ENCODE measurements around the gene UPF1. TPM values are rescaled to one million over a fixed set of nuclear protein-coding genes. Genes with fewer than 3 reads are reported as not detected.
A peak's percentile ranks its signal among the peaks of the same experiment; 100 is the strongest.

The UPF1 gene
- total RNA-seq, 2 experiments from 2014 or later, result 98.4 to 98.7 TPM

- Mint-ChIP-seq H3K27me3 (no peaks in the 10 kb centered on the region), H3K4me1 (peaks cover 59% of the 10 kb centered on the region), H3K9me3 (ENCODE audit: low read depth) (no peaks in the 10 kb centered on the region), H3K4me3 (peak overlapping the region; percentile 95), H3K36me3 (peaks cover 52% of the 10 kb centered on the region), H3K27ac (no peak overlapping the region)
- ATAC-seq (no peak), DNase-seq (no peak)
- CTCF ChIA-PET, result interaction anchor here (7.3 kb wide), 1 partner anchor 13 kb away, joined by 58 read pairs; no protein-coding TSS in a partner anchor
These were observed 2.9 kb downstream of the UPF1 start for GRCh38 chr19:18834644-18834984.

GRCh38 chr19:18839465-18840287 lies 7.9 kb downstream of the UPF1 start:
- H3K27ac Mint-ChIP-seq, result no peak overlapping the region
- no peak for ATAC-seq
- H3K36me3 Mint-ChIP-seq, result peaks cover 40% of the 10 kb centered on the region
- CTCF ChIA-PET, result interaction anchor here (1.0 to 2.2 kb wide), 3 partner anchors 7 to 320 kb away, joined by 3 to 11 read pairs (median 4); partner anchors contain the start of gene UPF1
- peaks cover 71% of the 10 kb centered on the region for H3K4me1 Mint-ChIP-seq
- no peak overlapping the region for H3K4me3 Mint-ChIP-seq
- H3K27me3 Mint-ChIP-seq, result no peaks in the 10 kb centered on the region
- no peaks in the 10 kb centered on the region for H3K9me3 Mint-ChIP-seq (ENCODE audit: low read depth)
- no peak for DNase-seq

GRCh38 chr19:18840288-18841267 lies 8.8 kb downstream of the UPF1 start:
- DNase-seq, result no peak
- no peaks in the 10 kb centered on the region for H3K9me3 Mint-ChIP-seq (ENCODE audit: low read depth)
- ATAC-seq, result no peak
- H3K36me3 Mint-ChIP-seq, result peaks cover 33% of the 10 kb centered on the region
- H3K27me3 Mint-ChIP-seq, result no peaks in the 10 kb centered on the region
- peaks cover 70% of the 10 kb centered on the region for H3K4me1 Mint-ChIP-seq
- CTCF ChIA-PET, result interaction anchor here (0.6 to 1.1 kb wide), 4 partner anchors 9 to 377 kb away, joined by 3 to 4 read pairs (median 3); partner anchors contain the start of gene UPF1
- H3K27ac Mint-ChIP-seq, result no peak overlapping the region
- no peak overlapping the region for H3K4me3 Mint-ChIP-seq

- ATAC-seq, result no peak
- Mint-ChIP-seq H3K4me1 (peaks cover 70% of the 10 kb centered on the region), H3K9me3 (ENCODE audit: low read depth) (no peaks in the 10 kb centered on the region), H3K36me3 (peaks cover 28% of the 10 kb centered on the region), H3K4me3 (no peak overlapping the region), H3K27me3 (no peaks in the 10 kb centered on the region), H3K27ac (no peak overlapping the region)
- CTCF ChIA-PET, result interaction anchor here (0.6 to 1.3 kb wide), 2 partner anchors 252 to 378 kb away, joined by 3 read pairs; no protein-coding TSS in a partner anchor
- DNase-seq, result no peak
These were observed 9.6 kb downstream of the UPF1 start for GRCh38 chr19:18841400-18841799.

GRCh38 chr19:18842166-18842565 lies 10.4 kb downstream of the UPF1 start:
- Mint-ChIP-seq H3K9me3 (ENCODE audit: low read depth) (no peaks in the 10 kb centered on the region), H3K4me3 (no peak overlapping the region), H3K27me3 (no peaks in the 10 kb centered on the region), H3K36me3 (peaks cover 24% of the 10 kb centered on the region), H3K27ac (no peak overlapping the region), H3K4me1 (peaks cover 74% of the 10 kb centered on the region)
- ATAC-seq, result no peak
- no peak for DNase-seq
- CTCF ChIA-PET, result interaction anchor here (1.3 kb wide), 1 partner anchor 253 kb away, joined by 3 read pairs; no protein-coding TSS in a partner anchor

GRCh38 chr19:18843960-18844359 lies 12.2 kb downstream of the UPF1 start:
- Mint-ChIP-seq H3K4me3 (peak overlapping the region; percentile 8), H3K4me1 (peaks cover 77% of the 10 kb centered on the region), H3K36me3 (peaks cover 17% of the 10 kb centered on the region), H3K9me3 (ENCODE audit: low read depth) (no peaks in the 10 kb centered on the region), H3K27me3 (no peaks in the 10 kb centered on the region), H3K27ac (peak overlapping the region; percentile 52)
- ATAC-seq, result no peak
- CTCF ChIA-PET, result interaction anchor here (1.1 to 2.9 kb wide), 5 partner anchors 11 to 393 kb away, joined by 5 to 13 read pairs (median 5); partner anchors contain the start of gene UPF1
- no peak for DNase-seq

- no peak overlapping the region for H3K27ac Mint-ChIP-seq
- ATAC-seq (no peak), DNase-seq (no peak)
- H3K36me3 Mint-ChIP-seq, result peaks cover 19% of the 10 kb centered on the region
- peaks cover 82% of the 10 kb centered on the region for H3K4me1 Mint-ChIP-seq
- no peaks in the 10 kb centered on the region for H3K27me3 Mint-ChIP-seq
- no peaks in the 10 kb centered on the region for H3K9me3 Mint-ChIP-seq (ENCODE audit: low read depth)
- CTCF ChIA-PET, result interaction anchor here (0.5 to 5.9 kb wide), 6 partner anchors 11 to 420 kb away, joined by 3 to 58 read pairs (median 7); partner anchors contain the start of gene UPF1
- H3K4me3 Mint-ChIP-seq, result no peak overlapping the region
These were observed 13.1 kb downstream of the UPF1 start for GRCh38 chr19:18844806-18845329.

GRCh38 chr19:18845961-18846360 lies 14.2 kb downstream of the UPF1 start:
- no peak overlapping the region for H3K27ac Mint-ChIP-seq
- no peak for ATAC-seq
- peaks cover 23% of the 10 kb centered on the region for H3K36me3 Mint-ChIP-seq
- DNase-seq, result no peak
- no peak overlapping the region for H3K4me3 Mint-ChIP-seq
- peaks cover 82% of the 10 kb centered on the region for H3K4me1 Mint-ChIP-seq
- no peaks in the 10 kb centered on the region for H3K9me3 Mint-ChIP-seq (ENCODE audit: low read depth)
- CTCF ChIA-PET, result interaction anchor here (1.3 to 5.9 kb wide), 5 partner anchors 8 to 349 kb away, joined by 5 to 58 read pairs (median 9); partner anchors contain the start of genes COPE, DDX49 and UPF1
- H3K27me3 Mint-ChIP-seq, result no peaks in the 10 kb centered on the region

- DNase-seq (peak; percentile 77), ATAC-seq (peak; percentile 82)
- Mint-ChIP-seq H3K4me1 (peaks cover 77% of the 10 kb centered on the region), H3K36me3 (peaks cover 29% of the 10 kb centered on the region), H3K9me3 (ENCODE audit: low read depth) (no peaks in the 10 kb centered on the region), H3K27ac (peak overlapping the region; percentile 18), H3K27me3 (no peaks in the 10 kb centered on the region), H3K4me3 (no peak overlapping the region)
- CTCF ChIA-PET, result interaction anchor here (0.6 to 5.9 kb wide), 44 partner anchors 9 to 518 kb away, joined by 3 to 58 read pairs (median 4); partner anchors contain the start of genes COPE, DDX49, KXD1 and REX1BD
These were observed 15.2 kb downstream of the UPF1 start for GRCh38 chr19:18846862-18847548.

- peaks cover 74% of the 10 kb centered on the region for H3K4me1 Mint-ChIP-seq
- no peaks in the 10 kb centered on the region for H3K9me3 Mint-ChIP-seq (ENCODE audit: low read depth)
- no peaks in the 10 kb centered on the region for H3K27me3 Mint-ChIP-seq
- CTCF ChIA-PET, result interaction anchor here (0.6 to 5.9 kb wide), 36 partner anchors 8 to 519 kb away, joined by 3 to 58 read pairs (median 4); partner anchors contain the start of genes COPE, DDX49, KXD1 and REX1BD
- no peak overlapping the region for H3K4me3 Mint-ChIP-seq
- ATAC-seq, result no peak
- H3K27ac Mint-ChIP-seq, result no peak overlapping the region
- no peak for DNase-seq
- peaks cover 30% of the 10 kb centered on the region for H3K36me3 Mint-ChIP-seq
These were observed 16.0 kb downstream of the UPF1 start for GRCh38 chr19:18847549-18848463.

- Mint-ChIP-seq H3K27ac (peak overlapping the region; percentile 76), H3K36me3 (peaks cover 35% of the 10 kb centered on the region), H3K4me3 (no peak overlapping the region), H3K9me3 (ENCODE audit: low read depth) (no peaks in the 10 kb centered on the region), H3K27me3 (no peaks in the 10 kb centered on the region), H3K4me1 (peaks cover 61% of the 10 kb centered on the region)
- CTCF ChIA-PET, result interaction anchor here (1.1 to 5.9 kb wide), 8 partner anchors 11 to 398 kb away, joined by 3 to 58 read pairs (median 4); partner anchors contain the start of genes COPE, DDX49 and UPF1
- no peak for DNase-seq
- no peak for ATAC-seq
These were observed 17.3 kb downstream of the UPF1 start for GRCh38 chr19:18848878-18849661.

Measured in activated CD8-positive, alpha-beta memory T cell treated with anti-CD3 and anti-CD28 coated beads, Interleukin-2, amount 10 ng/mL, durations not matched to agents 7 days and 5 days (primary cell).